ENCODE data around the gene MRPL24.

The MRPL24 gene

DNA sequence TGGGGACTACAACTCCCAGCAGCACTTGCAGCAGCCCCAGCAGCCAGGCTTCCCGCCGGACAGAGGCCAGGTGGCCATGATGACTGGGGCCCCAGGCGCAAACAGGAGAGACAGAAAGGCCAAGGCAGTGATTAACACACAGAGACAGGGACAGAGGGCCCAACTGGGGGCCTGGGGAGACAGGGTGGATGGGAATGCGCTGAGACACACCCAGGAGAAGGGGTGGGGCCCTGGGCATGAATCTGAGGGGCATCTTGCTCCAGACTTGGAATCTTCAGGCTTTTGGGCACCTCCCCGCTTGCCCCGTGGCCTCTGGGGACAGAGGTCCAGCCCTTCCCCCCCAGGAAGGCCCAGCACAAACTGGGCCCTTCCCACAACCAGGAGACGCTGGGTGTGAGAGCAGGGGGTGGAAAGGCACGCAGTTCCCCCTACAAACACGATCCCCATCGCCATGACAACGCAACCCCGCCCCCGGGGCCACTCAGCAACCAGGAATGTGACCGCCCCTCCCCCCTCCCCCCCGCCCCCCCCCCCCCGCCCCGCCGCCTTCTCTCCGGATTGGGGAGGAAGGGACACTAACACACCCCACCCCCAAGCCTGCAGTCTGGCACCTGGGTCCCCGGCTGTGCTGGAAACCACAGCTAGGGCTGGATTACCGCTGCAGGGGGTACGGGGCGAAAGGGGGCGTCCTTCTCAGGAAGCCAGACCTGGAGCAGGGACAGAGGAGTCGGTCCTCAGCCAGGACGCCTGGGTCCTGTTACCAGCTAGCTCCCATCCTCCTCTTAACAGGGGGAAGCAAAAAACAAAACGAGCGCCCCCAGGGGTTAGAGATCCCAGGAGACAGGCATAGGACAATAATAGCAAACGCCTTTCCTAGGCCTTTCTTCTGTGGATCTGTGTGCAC, 6.1 kb upstream of the MRPL24 start:
- TF ChIP-seq SIN3A (IDR thresholded peaks at IDR 0.05; ENCODE audit: borderline replicate concordance, insufficient read depth, low read length) = peak; percentile 53; the same call in 1 of the 2 replicates
- no peak for TF ChIP-seq TAF1 (IDR thresholded peaks at IDR 0.05; ENCODE audit: borderline replicate concordance, insufficient read depth, low read length)
- TF ChIP-seq POLR2AphosphoS5 (IDR thresholded peaks at IDR 0.05; ENCODE audit: low read depth, low read length) = no peak

DNA sequence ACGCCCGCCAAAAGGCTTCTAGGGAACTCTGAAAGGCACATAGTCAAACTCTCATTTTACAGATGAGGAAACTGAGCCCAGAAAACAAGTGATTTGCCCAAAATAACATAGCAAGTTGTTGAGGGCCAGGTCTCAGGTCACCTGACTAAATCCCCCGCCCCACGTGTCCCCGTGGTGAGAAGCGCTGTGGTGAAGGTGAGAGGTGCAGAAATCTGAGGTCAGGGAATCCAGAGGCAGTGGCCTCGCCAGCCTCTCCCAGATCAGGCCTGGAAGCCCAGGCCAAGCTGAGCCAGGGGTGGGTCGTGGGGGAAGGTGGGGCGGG, 5.5 kb upstream of the MRPL24 start:
- TF ChIP-seq POLR2AphosphoS5 (IDR thresholded peaks at IDR 0.05; ENCODE audit: low read depth, low read length) (no peak), SIN3A (IDR thresholded peaks at IDR 0.05; ENCODE audit: borderline replicate concordance, insufficient read depth, low read length) (no peak), FOXP2 (optimal IDR thresholded peaks at IDR 0.05; ENCODE audit: borderline replicate concordance, extremely low read depth, extremely low read length, insufficient read depth) (no peak), TAF1 (IDR thresholded peaks at IDR 0.05; ENCODE audit: borderline replicate concordance, insufficient read depth, low read length) (no peak)
- TF ChIP-seq, protein P1, sequence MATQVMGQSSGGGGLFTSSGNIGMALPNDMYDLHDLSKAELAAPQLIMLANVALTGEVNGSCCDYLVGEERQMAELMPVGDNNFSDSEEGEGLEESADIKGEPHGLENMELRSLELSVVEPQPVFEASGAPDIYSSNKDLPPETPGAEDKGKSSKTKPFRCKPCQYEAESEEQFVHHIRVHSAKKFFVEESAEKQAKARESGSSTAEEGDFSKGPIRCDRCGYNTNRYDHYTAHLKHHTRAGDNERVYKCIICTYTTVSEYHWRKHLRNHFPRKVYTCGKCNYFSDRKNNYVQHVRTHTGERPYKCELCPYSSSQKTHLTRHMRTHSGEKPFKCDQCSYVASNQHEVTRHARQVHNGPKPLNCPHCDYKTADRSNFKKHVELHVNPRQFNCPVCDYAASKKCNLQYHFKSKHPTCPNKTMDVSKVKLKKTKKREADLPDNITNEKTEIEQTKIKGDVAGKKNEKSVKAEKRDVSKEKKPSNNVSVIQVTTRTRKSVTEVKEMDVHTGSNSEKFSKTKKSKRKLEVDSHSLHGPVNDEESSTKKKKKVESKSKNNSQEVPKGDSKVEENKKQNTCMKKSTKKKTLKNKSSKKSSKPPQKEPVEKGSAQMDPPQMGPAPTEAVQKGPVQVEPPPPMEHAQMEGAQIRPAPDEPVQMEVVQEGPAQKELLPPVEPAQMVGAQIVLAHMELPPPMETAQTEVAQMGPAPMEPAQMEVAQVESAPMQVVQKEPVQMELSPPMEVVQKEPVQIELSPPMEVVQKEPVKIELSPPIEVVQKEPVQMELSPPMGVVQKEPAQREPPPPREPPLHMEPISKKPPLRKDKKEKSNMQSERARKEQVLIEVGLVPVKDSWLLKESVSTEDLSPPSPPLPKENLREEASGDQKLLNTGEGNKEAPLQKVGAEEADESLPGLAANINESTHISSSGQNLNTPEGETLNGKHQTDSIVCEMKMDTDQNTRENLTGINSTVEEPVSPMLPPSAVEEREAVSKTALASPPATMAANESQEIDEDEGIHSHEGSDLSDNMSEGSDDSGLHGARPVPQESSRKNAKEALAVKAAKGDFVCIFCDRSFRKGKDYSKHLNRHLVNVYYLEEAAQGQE (IDR thresholded peaks at IDR 0.05; ENCODE audit: insufficient read depth in 1 of 2, low read depth in 2 of 2, low read length in 2 of 2) = no peak

DNA sequence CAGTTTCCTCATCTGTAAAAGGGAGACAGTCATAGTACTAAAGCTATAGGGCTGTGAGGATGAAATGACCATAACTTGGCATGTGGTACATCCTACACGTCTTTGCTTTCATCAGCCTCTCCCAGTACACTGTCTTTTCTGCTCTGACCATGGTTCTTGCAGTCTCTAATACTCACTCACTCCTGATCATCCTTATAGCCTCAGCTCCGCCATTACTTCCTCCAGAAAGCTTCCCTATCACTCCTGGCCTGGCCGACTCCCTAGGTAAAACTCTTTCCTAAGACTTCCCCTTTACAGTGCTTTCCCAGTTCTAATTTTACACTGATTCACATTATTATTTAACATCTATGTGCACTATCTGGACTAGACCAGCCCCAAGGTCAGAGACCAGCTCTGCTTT, 5.0 kb upstream of the MRPL24 start:
- TF ChIP-seq, protein P1 (IDR thresholded peaks at IDR 0.05; ENCODE audit: insufficient read depth in 1 of 2, low read depth in 2 of 2, low read length in 2 of 2) = no peak
- TF ChIP-seq TAF1 (IDR thresholded peaks at IDR 0.05; ENCODE audit: borderline replicate concordance, insufficient read depth, low read length) (no peak), FOXP2 (optimal IDR thresholded peaks at IDR 0.05; ENCODE audit: borderline replicate concordance, extremely low read depth, extremely low read length, insufficient read depth) (no peak), POLR2AphosphoS5 (IDR thresholded peaks at IDR 0.05; ENCODE audit: low read depth, low read length) (no peak), SIN3A (IDR thresholded peaks at IDR 0.05; ENCODE audit: borderline replicate concordance, insufficient read depth, low read length) (no peak)

DNA sequence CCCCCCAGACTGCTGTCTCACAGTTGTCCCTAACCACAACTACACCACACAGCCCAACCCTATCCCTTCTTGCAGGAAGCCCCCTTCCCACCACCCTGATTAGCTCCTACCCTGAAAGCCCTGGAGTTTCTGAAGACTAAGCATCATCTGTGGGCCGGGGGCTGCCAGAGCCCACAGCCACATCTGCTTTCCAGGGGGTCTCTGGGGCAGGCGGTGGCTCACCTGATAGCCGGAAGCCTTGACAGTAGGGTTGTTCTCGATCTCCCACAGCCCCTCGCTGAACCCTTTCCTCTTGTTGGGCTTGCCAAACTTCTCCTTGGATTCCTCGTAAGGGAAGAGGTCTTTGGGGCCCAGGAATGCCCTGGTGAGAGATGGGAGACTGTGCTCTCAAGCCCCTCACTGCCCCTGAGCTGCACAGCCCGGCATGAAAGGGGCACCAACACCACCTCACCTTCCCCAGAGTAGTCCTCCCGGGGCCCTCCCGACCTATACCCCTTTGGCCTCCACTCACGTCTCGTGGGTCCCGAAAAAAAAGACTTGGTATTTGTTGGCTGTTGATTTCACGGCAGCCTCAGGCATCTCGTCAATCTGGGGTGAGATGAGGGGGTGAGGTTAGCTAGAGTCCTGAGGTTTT, 4.0 kb upstream of the MRPL24 start:
- TF ChIP-seq, protein P1 (IDR thresholded peaks at IDR 0.05; ENCODE audit: insufficient read depth in 1 of 2, low read depth in 2 of 2, low read length in 2 of 2) = no peak
- TF ChIP-seq TAF1 (IDR thresholded peaks at IDR 0.05; ENCODE audit: borderline replicate concordance, insufficient read depth, low read length) (no peak), FOXP2 (optimal IDR thresholded peaks at IDR 0.05; ENCODE audit: borderline replicate concordance, extremely low read depth, extremely low read length, insufficient read depth) (no peak), SIN3A (IDR thresholded peaks at IDR 0.05; ENCODE audit: borderline replicate concordance, insufficient read depth, low read length) (no peak)

DNA sequence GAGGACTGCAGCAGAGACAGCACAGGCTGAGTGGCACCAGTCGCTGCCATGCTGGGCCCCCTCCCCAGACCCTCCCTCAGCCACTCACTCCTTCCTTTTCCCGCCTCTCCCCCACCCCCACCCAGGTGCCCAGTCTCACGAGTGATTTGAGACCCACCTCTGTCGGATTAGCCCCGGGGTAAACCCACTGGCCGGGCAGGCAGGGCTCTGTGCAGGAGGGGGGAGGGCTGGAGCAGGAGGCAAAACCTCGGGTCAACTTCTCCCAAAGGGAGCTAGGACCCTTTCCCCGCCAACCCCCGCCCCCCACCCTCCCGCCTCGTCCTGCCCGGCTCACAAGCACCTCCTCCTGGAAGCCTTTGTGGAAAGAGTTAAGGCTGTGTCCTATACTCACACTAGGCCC, 3.5 kb upstream of the MRPL24 start:
- TF ChIP-seq POLR2AphosphoS5 (IDR thresholded peaks at IDR 0.05; ENCODE audit: low read depth, low read length) = no peak
- TF ChIP-seq FOXP2 (optimal IDR thresholded peaks at IDR 0.05; ENCODE audit: borderline replicate concordance, extremely low read depth, extremely low read length, insufficient read depth) = no peak
- TF ChIP-seq, protein P1 (IDR thresholded peaks at IDR 0.05; ENCODE audit: insufficient read depth in 1 of 2, low read depth in 2 of 2, low read length in 2 of 2) = no peak
- TF ChIP-seq TAF1 (IDR thresholded peaks at IDR 0.05; ENCODE audit: borderline replicate concordance, insufficient read depth, low read length) = no peak
- TF ChIP-seq SIN3A (IDR thresholded peaks at IDR 0.05; ENCODE audit: borderline replicate concordance, insufficient read depth, low read length) = no peak
